ENCODE results near the gene AGPAT1.

AGPAT1 gene

GRCh38 chr6:32185681-32186131 lies 9.8 kb upstream of the AGPAT1 start:
- peak; percentile 78 for DNase-seq

- no peak for DNase-seq
These were observed 8.3 kb upstream of the AGPAT1 start, which contains the start of gene AGER for GRCh38 chr6:32184084-32184640. Gene AGER, minus strand, starts transcription at chr6:32184253. Its CDS starts 31 bp downstream, at chr6:32184222.

- no peak for DNase-seq
These were observed 7.7 kb upstream of the AGPAT1 start for GRCh38 chr6:32183483-32184083.

DNA sequence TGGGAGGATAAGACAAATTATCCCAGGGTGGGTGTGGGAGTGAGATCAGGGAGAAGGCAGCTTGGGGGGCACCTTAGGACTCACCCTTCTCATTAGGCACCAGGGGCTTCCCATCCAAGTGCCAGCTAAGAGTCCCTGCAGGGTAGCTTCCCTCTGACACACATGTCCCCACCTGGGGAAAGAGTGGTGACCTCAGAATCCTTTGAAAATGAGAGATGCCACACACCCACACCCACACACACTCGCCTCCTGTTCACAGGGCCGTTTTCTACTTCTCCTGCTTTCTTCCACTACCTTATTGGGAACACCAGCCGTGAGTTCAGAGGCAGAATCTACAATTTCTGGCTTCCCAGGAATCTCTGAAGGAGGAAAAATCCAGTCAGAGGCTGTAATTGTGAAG lies 7.1 kb upstream of the AGPAT1 start:
- DNase-seq, result no peak

DNA sequence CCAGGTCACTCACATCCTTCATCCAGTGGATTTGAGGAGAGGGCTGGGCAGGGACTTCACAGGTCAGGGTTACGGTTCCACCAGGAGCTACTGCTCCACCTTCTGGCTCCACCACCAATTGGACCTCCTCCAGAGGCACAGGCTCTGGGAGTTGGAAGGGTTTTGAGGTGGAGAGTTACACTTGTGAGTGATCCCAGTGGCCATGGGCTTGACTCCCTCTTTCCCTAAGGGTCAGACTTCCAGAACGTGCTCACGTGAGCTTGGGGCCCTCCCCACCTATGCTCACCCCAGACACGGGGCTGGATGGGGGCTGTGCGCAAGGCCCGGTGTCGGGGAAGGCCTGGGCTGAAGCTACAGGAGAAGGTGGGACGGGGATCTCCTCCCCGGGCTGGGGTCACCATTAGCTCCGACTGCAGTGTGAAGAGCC lies 6.7 kb upstream of the AGPAT1 start:
- no peak for DNase-seq

DNA sequence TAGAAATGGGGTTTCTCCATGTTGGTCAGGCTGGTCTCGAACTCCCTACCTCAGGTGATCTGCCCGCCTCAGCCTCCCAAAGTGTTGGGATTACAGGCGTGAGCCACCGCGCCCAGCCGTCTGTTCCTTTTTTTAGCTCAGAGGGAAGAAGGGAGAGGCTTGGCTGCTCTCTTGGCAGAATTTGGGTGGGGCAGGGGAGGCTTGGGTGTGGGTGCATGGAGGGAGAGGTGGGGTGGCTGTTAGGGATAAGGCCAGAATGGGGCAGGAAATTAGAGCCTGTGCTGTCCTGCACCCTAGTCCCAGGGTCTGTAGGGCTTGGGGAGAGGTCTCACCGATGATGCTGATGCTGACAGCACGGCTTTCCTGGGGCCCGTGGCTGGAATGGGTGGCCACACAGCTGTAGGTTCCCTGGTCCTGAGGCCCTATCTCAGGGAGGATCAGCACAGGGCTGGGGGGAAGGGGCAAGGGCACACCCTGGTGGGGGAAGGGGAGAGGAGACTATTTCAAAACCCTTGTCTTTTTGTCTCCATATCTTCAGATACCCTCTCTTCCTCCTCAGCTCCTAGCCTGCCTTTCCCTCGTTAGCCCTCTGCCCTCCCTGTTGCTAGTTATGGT lies 6.1 kb upstream of the AGPAT1 start:
- no peak for DNase-seq

GRCh38 chr6:32181148-32181702 lies 5.3 kb upstream of the AGPAT1 start:
- no peak for DNase-seq

DNA sequence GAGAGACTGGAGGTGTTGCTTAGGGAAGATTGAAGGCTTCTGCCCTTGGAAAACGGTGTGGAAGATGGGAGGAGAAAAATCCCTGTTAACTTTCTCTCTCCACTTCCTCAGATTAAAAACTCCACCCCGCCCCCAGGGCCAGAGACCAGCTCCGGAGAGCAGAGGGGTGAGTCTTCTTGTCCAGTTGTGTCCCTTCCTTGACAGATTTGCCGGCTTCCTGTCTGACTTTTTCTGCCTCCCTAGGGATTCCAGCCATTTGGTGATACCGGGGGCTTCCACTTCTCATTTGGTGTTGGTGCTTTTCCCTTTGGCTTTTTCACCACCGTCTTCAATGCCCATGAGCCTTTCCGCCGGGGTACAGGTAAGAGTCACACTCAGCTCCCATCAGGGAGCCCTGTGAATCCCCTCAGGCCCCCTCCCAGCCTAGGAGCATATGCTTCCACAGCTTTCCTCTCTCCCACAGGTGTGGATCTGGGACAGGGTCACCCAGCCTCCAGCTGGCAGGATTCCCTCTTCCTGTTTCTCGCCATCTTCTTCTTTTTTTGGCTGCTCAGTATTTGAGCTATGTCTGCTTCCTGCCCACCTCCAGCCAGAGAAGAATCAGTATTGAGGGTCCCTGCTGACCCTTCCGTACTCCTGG lies 4.0 kb upstream of the AGPAT1 start:
- no peak for DNase-seq

DNA sequence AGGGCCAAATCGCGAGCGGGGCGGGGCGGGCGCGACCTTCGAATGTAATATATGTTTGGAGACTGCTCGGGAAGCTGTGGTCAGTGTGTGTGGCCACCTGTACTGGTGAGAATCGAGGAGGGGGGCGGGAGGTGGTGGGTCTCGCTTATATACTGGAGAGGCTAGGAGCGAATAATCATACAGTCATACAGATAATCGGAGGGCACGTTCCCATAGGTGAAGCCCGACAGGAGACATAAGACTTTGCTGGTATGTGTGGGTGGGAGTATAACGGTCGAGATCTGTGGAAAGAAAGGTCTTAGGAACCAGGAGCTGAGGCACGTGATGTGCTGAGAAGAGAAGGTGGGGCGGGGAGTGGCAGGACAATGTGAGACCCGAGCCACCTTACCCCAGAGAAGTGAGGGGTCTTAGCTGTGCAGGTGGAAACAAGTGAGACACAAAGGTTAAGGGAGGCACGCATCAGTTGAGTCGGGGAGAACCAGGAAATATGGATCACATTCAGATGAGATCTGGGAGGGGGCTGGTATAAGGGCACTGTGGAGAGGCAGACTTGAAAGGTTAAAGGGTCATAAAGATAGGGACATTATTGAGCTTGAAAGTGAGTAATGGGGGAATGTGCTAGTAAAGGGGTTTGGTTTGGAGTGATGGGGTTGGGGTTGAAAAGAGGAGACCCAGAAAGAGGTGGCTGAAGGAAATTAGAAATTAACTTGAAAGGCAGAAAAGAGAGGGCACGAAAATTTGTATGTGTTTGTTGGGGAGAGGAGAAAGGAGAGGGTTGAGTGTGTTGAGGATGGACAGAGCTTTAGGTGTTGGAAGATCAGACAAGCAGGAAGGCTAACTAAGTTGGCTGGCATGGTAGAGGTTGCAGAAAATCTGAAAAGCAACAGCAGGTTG lies 2.9 kb upstream of the AGPAT1 start:
- DNase-seq, result no peak

DNA sequence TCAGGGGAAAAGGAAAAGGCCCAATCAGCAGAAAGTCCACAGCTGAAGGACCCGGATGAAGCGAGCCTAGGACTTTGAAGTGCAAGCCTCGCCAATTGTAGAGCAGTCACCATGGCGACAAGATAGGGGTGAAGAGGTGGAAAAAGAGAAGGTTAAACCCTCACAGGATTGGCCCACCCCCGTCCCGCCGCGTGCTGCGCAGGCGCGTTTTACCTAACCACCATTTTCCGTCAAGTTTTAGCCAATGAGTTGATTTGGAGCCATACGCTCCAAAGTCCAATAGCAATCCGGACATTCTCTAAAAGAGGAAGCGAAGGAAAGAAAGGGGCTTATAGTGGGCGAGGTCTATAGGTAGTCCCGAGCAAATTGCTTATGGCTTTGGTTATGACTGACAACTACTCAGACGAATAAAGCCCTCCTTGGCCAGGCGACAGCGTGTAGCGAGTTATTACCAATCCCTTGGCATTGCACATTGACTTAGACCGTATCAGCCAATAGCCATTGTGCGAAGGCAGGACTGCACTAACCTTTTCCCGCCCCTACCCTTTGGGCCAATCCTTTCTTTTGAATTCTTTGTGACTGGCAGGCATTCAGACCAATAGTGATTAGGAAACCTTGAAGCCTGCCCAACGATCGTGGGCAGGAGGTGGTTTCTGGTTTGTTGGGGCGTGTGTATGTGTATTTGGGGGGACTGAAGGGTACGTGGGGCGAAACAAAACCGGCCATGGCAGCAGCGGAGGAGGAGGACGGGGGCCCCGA lies 2.1 kb upstream of the AGPAT1 start, which contains the start of gene RNF5:
TSS of gene RNF5 (plus strand) at position 618 of the 759 bp plus-strand sequence. CDS start at position 725, 107 bp downstream.
- peak; percentile 99 for DNase-seq

DNA sequence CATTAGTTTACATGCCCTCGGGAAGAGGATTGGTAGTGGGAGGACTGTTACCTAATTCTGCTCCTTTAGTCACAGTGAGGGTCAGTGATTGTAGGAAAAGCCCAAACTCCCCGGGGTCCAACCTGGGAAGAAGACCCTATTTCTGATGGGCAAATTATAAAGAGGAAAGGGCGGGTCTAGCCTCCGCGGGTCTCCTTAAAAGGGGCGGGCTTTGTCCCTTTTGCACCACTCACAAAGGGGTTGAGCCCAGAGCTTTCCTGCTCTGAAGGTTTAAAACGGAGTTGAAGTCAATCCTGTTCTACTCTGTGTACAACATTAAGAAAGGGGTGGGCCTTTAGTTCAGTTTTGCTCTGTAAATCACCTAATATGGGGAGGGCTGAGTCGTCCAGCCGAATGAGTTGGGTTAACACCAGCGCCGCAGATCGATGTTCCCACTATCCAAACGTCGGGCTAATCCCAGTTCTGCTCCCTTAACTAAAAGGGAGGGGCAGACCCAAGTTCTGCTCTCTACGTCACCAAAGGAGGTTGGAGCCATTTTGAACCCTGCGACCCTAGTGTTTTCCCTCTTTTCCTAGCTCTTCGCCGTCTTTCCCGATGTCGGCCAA lies 1.4 kb upstream of the AGPAT1 start:
- DNase-seq, result peak; percentile 70

GRCh38 chr6:32176476-32177182 lies 745 bp upstream of the AGPAT1 start:
- DNase-seq, result no peak

GRCh38 chr6:32175322-32175710 lies 568 bp downstream of the AGPAT1 start:
- no peak for DNase-seq

GRCh38 chr6:32174416-32174815 lies 1.5 kb downstream of the AGPAT1 start:
- no peak for DNase-seq

DNA sequence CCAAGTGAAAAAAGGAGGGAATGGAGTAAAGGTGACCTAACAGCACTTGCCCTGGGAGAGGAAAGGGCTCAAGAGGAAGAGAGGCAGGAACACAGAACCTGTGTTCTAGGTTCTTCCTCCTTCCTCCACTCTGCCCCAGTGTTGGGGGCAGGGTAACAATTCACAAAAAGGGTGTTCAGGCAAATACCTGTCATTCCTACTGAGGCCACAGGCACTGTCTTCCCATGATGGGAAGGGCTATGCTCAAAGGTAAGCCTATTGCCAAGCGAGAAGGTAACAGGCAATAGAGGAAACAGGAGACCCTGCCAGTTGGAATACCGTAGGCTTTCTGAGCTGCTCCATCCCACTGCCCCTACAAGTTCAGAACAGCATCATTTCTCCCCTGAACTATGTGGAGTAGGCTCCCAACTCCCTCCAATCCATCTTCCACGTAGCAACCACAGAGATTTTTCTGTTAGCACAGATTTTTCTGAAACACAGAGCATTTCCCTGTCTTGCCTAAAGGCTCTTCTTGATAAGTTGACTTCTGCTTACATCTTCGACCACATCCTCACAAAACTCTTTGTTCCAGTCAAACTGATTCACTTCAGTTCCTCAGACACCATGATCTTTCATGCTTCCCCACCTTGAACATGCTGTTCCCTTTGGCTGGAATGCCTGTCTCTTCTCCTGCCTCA lies 2.7 kb downstream of the AGPAT1 start:
- no peak for DNase-seq

GRCh38 chr6:32171234-32171633 lies 4.7 kb downstream of the AGPAT1 start:
- DNase-seq, result no peak

- DNase-seq, result no peak
These were observed 5.6 kb downstream of the AGPAT1 start for GRCh38 chr6:32170294-32170693.

DNA sequence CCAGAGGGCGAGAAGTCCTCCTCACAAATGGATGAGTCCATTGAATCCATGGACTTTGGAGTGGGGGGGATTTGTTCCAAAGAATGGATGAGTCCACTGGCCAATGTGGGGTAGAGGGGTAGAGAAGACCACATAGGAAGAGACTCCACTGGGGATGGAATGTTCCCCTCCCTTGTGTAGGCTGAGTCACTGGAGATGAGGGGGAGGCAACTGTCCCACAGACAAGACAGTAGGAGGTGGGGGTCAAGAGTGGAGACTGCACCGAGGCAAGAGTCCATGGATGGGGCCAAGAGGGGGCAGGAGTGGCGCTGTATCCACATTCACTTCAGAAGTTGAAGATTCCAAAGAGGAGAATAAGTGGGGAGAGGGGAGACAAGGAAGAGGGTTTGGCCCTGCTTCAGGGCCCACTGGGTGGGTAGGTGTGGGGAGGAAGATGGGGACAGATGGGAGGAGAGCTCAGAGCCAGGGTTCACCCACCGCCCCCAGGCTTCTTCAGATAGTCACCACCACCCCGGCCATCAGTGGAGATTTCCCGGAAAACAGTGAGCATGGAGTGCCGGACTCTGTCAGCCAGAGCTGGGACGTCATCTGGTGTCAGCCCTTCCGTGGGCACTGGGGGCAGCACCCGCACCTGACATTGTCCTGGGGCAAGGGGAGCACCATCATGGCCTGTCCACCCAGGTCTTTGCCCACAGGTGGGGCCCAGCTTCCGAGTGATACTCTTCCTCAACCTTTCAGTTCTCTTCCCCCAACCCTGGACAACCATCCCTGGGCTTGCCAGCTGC lies 6.9 kb downstream of the AGPAT1 start:
- DNase-seq, result no peak

- DNase-seq, result no peak
These were observed 7.5 kb downstream of the AGPAT1 start for GRCh38 chr6:32168350-32168749.

Measured in CD4-positive, alpha-beta T cell treated with Interleukin-10 for 1 hour (primary cell).